HepG2 (cell line): ENCODE data around the gene ROBO2. TPM values are rescaled to one million over a fixed set of nuclear protein-coding genes. Genes with fewer than 3 reads are reported as not detected.

Experiments used
- ATAC-seq: fragments of 200-7000 bp; cut with Tn5 transposase; 3 replicates; pipeline ENCODE4 v1.9.1; 2020; ENCODE audit warnings: mild to moderate bottlenecking, moderate library complexity
- BruUV-seq: library from RNA; stranded (reverse); fragments of 400-500 nt; replicated peaks from 2 replicates; lab custom pipeline; 2021; lab: Mats Ljungman, UMichigan
- CTCF ChIA-PET: fragments of 300-600 bp; formaldehyde crosslinking; extraction: SDS; loops from one replicate; lab custom pipeline; 2021; ENCODE audit warnings: low total read pairs, inconsistent platforms, low intra/inter-chr PET ratio; lab: Yijun Ruan, JAX
- POLR2A ChIA-PET: fragments of 350-600 bp; sonication (Branson Sonifier 250); formaldehyde crosslinking; loops from one replicate; lab custom pipeline; 2020; ENCODE audit warnings: antibody characterized with exemption, inconsistent platforms; lab: Yijun Ruan, JAX
- DNase-seq: peaks from one replicate; pipeline ENCODE4 v3.0.0-alpha.2; 2015; ENCODE audit warnings: low spot score
- FAIRE-seq: peaks from 3 replicates; lab custom pipeline; 2011; peaks lifted over from hg19 to GRCh38; lab: Jason Lieb, UNC
- H2AFZ ChIP-seq: one replicate; pipeline ENCODE4 v1.6.1; 2011; ENCODE audit warnings: low read length, inconsistent platforms
- H3K27ac ChIP-seq: fragments of 300-600 bp; 3 replicates; pipeline ENCODE4 v1.8.0; 2011; ENCODE audit warnings: mixed run types, mild to moderate bottlenecking, mixed read lengths, low read length, inconsistent platforms; ENCODE audit not compliant: insufficient read depth; ENCODE audit errors: extremely low read length
- H3K27me3 ChIP-seq, 2 experiments: fragments of 200-600 bp in 1 of 2; 2 replicates in 1 of 2; 3 replicates in 1 of 2; pipeline versions ENCODE4 v1.6.0 to v1.8.0; 2011; ENCODE audit warnings: low read length in 2 of 2, mild to moderate bottlenecking in 2 of 2, moderate library complexity in 2 of 2, inconsistent platforms in 1 of 2; ENCODE audit not compliant: insufficient read depth in 2 of 2, control insufficient read depth in 1 of 2
- H3K36me3 ChIP-seq, 2 experiments: fragments of 200-600 bp in 1 of 2; replicated peaks in 1 of 2; 2 replicates in 1 of 2; 3 replicates in 1 of 2; pipeline versions ENCODE4 v1.5.1 to v1.8.0; 2011; ENCODE audit warnings: low read length in 2 of 2, inconsistent platforms in 1 of 2; ENCODE audit not compliant: insufficient read depth in 2 of 2, control insufficient read depth in 1 of 2
- H3K4me1 ChIP-seq: 2 replicates; pipeline ENCODE4 v1.5.1; 2012; ENCODE audit warnings: low read length, inconsistent platforms; ENCODE audit not compliant: insufficient read depth
- H3K4me2 ChIP-seq: 2 replicates; pipeline ENCODE4 v1.6.0; 2011; ENCODE audit warnings: low read depth, low read length, inconsistent platforms
- H3K4me3 ChIP-seq, 3 experiments: fragments of 200-600 bp in 1 of 3; sonication (generic), shearing (Covaris generic) in 1 of 3; replicated peaks in 1 of 3; 2 replicates each; pipeline ENCODE4 v1.5.1; 2011 to 2016; ENCODE audit warnings: low read length in 3 of 3, inconsistent platforms in 2 of 3, low read depth in 2 of 3, mild to moderate bottlenecking in 2 of 3, control low read depth in 1 of 3, mixed read lengths in 1 of 3; ENCODE audit not compliant: insufficient read depth in 1 of 3
- H3K79me2 ChIP-seq: one replicate; pipeline ENCODE4 v1.6.1; 2011; ENCODE audit warnings: low read length, inconsistent platforms; ENCODE audit not compliant: insufficient read depth
- H3K9ac ChIP-seq: 2 replicates; pipeline ENCODE4 v1.6.0; 2011; ENCODE audit warnings: mild to moderate bottlenecking, low read depth, low read length, inconsistent platforms; ENCODE audit not compliant: insufficient read depth
- H3K9me3 ChIP-seq: 2 replicates; pipeline ENCODE4 v1.5.1; 2012; ENCODE audit warnings: mild to moderate bottlenecking, low read length
- H4K20me1 ChIP-seq: 2 replicates; pipeline ENCODE4 v1.6.0; 2011; ENCODE audit warnings: inconsistent platforms, mild to moderate bottlenecking, low read length, moderate library complexity; ENCODE audit not compliant: insufficient read depth
- ATAD3A ChIP-seq: sonication (generic); formaldehyde crosslinking; IDR thresholded peaks from 2 replicates; pipeline ENCODE4 v1.4.0; 2020; ENCODE audit warnings: missing genetic modification reagents
- TBX2 ChIP-seq: sonication (generic); formaldehyde crosslinking; IDR thresholded peaks from 2 replicates; pipeline ENCODE4 v1.5.0; 2020; ENCODE audit warnings: missing genetic modification reagents, mild to moderate bottlenecking, borderline replicate concordance
- ZNF230 ChIP-seq: sonication (generic); formaldehyde crosslinking; IDR thresholded peaks from 2 replicates; pipeline ENCODE4 v1.4.0; 2020; ENCODE audit warnings: mild to moderate bottlenecking, missing genetic modification reagents
- ZNF260 ChIP-seq: sonication (generic); formaldehyde crosslinking; IDR thresholded peaks from 2 replicates; pipeline ENCODE4 v1.4.0; 2020; ENCODE audit warnings: missing genetic modification reagents, low read depth, mild to moderate bottlenecking, borderline replicate concordance
- ZSCAN9 ChIP-seq: IDR thresholded peaks from 2 replicates; pipeline ENCODE4 v1.6.1; 2016; ENCODE audit warnings: borderline replicate concordance
- WGBS: methylation state at CpG from one replicate; pipeline ENCODE4 v1.1.6; 2017; ENCODE audit warnings: low lambda C conversion rate; 5-methylcytosine and 5-hydroxymethylcytosine counted together
- in situ Hi-C: cut with HindIII; loops from 2 replicates; pipeline ENCODE4 v1.10.0; 2017; ENCODE audit warnings: low pct_unique_long_range_greater_than_20kb; ENCODE audit not compliant: extremely low pct_ligation_motif_present
- intact Hi-C: fragments of 100-400 bp; cut with micrococcal nuclease; formaldehyde crosslinking; loops from one replicate; pipeline ENCODE4 v1.10.0; 2022; ENCODE audit not compliant: unreplicated experiment
- polyA plus RNA-seq, 8 experiments: library from polyadenylated mRNA; depleted of rRNA in 3 of 8; stranded (reverse) in 7 of 8; unstranded in 1 of 8; fragments of >200 nt; fragmentation: Illumina TruSeq in 4 of 8; extraction: Trizol in 4 of 8; gene quantifications; 2 replicates each; pipeline versions ENCODE4 v1.2.1 to v1.2.3, GENCODE V29; 2011 to 2016; ENCODE audit warnings: low read depth in 4 of 8, missing spikeins in 1 of 8, mixed read lengths in 1 of 8; ENCODE audit not compliant: insufficient read depth in 1 of 8
- total RNA-seq, 5 experiments: library from RNA; depleted of rRNA; stranded (reverse); fragments of >200 nt; fragmentation: Illumina TruSeq; extraction: Trizol; gene quantifications; 2 replicates each; pipeline ENCODE4 v1.2.3, GENCODE V29; 2016; ENCODE audit warnings: low read depth in 1 of 5
- TF ChIP-seq, protein P1 (sequence below): sonication (generic); formaldehyde crosslinking; IDR thresholded peaks from 2 replicates; pipeline ENCODE4 v1.4.0; 2020; ENCODE audit warnings: missing genetic modification reagents
- TF ChIP-seq, protein P2 (sequence below), 2 experiments: sonication (generic) in 1 of 2; formaldehyde crosslinking in 1 of 2; IDR thresholded peaks; 2 replicates each; pipeline versions ENCODE4 v1.4.0 to v1.6.1; 2016 to 2020; ENCODE audit warnings: borderline replicate concordance in 1 of 2, low read depth in 1 of 2, mild to moderate bottlenecking in 1 of 2, missing genetic modification reagents in 1 of 2
- TF ChIP-seq, protein P3 (sequence below): sonication (generic); formaldehyde crosslinking; IDR thresholded peaks from 2 replicates; pipeline ENCODE4 v1.4.0; 2020; ENCODE audit warnings: mild to moderate bottlenecking, missing genetic modification reagents

ROBO2 gene
- total and polyA plus RNA-seq, 2 of the 13 experiments (the other 11 are each of a cell fraction or from before 2014, with no cell fraction given), result not detected

DNA sequence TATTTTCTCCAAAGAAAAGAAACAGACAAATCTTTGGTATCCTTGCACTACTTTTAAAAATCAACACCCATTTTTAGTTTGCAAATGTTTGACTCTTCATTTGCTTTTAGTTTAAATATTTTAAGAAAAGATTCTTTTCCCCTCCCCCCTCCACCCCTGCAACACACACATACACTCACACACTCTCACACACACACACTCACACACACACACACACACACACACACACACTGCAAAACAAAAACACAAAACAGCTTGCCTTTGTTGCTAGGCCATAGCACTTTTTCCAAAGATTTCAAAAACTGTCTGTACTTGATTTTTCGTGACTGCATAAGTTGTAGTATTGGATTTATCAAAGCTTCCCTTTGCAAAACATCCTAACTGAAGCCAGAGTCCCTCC is 26.9 kb downstream of the ROBO2 start (continued):
- TF ChIP-seq, protein P1, sequence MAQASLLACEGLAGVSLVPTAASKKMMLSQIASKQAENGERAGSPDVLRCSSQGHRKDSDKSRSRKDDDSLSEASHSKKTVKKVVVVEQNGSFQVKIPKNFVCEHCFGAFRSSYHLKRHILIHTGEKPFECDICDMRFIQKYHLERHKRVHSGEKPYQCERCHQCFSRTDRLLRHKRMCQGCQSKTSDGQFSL, result no peak
- TF ChIP-seq ZNF260 (no peak), TBX2 (CRISPR knock-in tag) (no peak), ZNF230 (CRISPR knock-in tag) (no peak)
- TF ChIP-seq, protein P2, sequence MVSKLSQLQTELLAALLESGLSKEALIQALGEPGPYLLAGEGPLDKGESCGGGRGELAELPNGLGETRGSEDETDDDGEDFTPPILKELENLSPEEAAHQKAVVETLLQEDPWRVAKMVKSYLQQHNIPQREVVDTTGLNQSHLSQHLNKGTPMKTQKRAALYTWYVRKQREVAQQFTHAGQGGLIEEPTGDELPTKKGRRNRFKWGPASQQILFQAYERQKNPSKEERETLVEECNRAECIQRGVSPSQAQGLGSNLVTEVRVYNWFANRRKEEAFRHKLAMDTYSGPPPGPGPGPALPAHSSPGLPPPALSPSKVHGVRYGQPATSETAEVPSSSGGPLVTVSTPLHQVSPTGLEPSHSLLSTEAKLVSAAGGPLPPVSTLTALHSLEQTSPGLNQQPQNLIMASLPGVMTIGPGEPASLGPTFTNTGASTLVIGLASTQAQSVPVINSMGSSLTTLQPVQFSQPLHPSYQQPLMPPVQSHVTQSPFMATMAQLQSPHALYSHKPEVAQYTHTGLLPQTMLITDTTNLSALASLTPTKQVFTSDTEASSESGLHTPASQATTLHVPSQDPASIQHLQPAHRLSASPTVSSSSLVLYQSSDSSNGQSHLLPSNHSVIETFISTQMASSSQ (IDR thresholded peaks at IDR 0.05; ENCODE audit: low read depth), result no peak
- TF ChIP-seq, protein P2 (CRISPR knock-in tag; IDR thresholded peaks at IDR 0.05; ENCODE audit: borderline replicate concordance), result no peak

DNA sequence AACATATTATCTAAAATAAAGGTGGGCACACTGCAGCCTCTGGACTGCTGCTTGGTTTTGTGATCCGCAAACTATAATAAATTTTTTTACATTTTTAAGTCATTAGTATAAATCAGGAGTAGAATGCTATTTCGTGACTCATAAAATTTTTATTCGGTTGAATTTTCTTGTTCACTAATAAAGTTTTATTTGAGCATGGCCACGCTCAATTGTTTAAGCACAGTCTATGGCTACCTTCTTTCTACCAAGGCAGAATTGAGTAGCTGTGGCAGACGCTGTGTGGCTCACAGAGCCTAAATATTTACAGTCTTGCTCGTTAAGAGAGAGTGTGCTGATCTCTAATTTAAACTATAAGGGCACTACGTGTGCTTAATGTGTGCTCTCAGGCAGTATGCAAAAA is 28.9 kb downstream of the ROBO2 start:
- intact Hi-C loops (no loop called here), in situ Hi-C loops (no loop called here)
- Histone ChIP-seq H3K9me3 (no peaks in the 10 kb centered on the region), H3K4me3 (no peak overlapping the region), H3K9ac (no peak overlapping the region), H3K4me1 (no peaks in the 10 kb centered on the region), H4K20me1 (no peaks in the 10 kb centered on the region), H3K27ac (no peak overlapping the region), H3K4me2 (no peak overlapping the region), H3K27me3 (no peaks in the 10 kb centered on the region), H2AFZ (no peak overlapping the region), H3K79me2 (no peaks in the 10 kb centered on the region), H3K36me3 (no peaks in the 10 kb centered on the region)
- BruUV-seq, result no TSS peak
- TF ChIP-seq, protein P3, sequence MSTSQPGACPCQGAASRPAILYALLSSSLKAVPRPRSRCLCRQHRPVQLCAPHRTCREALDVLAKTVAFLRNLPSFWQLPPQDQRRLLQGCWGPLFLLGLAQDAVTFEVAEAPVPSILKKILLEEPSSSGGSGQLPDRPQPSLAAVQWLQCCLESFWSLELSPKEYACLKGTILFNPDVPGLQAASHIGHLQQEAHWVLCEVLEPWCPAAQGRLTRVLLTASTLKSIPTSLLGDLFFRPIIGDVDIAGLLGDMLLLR (CRISPR knock-in tag), result no peak
- no peak for TF ChIP-seq ZSCAN9 (CRISPR knock-in tag)
- TF ChIP-seq ATAD3A (CRISPR knock-in tag), result no peak
- ChIA-PET POLR2A (no interaction called here), CTCF (no interaction called here)
- 32% methylated on average over 7 of the region's 7 CpGs for WGBS
- FAIRE-seq (no peak), ATAC-seq (no peak), DNase-seq (no peak)
